IgD-negative memory B cell (primary cell): ENCODE measurements around the gene CDH11. TPM values are rescaled to one million over a fixed set of nuclear protein-coding genes. Genes with fewer than 3 reads are reported as not detected.

Experiments
- H3K27ac Mint-ChIP-seq, 3 donors: one replicate each; pipeline ENCODE4 v1.8.0; 2020 to 2022; ENCODE audit warnings: mild to moderate bottlenecking in 3 of 3, mixed read lengths in 3 of 3, moderate library complexity in 1 of 3
- H3K27me3 Mint-ChIP-seq: one replicate; pipeline ENCODE4 v1.8.0; 2021; ENCODE audit warnings: mixed read lengths
- H3K36me3 Mint-ChIP-seq: one replicate; pipeline ENCODE4 v1.8.0; 2020; ENCODE audit warnings: mild to moderate bottlenecking, mixed read lengths
- H3K4me1 Mint-ChIP-seq, 3 donors: one replicate each; pipeline ENCODE4 v1.8.0; 2020 to 2022; ENCODE audit warnings: mixed read lengths in 3 of 3, mild to moderate bottlenecking in 1 of 3
- H3K4me3 Mint-ChIP-seq, 4 donors: one replicate each; pipeline ENCODE4 v1.8.0; 2020 to 2022; ENCODE audit warnings: mild to moderate bottlenecking in 4 of 4, mixed read lengths in 4 of 4, moderate library complexity in 3 of 4
- H3K9me3 Mint-ChIP-seq, 3 donors: one replicate each; pipeline ENCODE4 v1.8.0; 2020 to 2021; ENCODE audit warnings: mixed read lengths in 3 of 3, mild to moderate bottlenecking in 1 of 3
- polyA plus RNA-seq: library from polyadenylated mRNA; unstranded; fragments of 300-500 nt; fragmentation: Illumina TruSeq; gene quantifications from one replicate; pipeline ENCODE4 v1.2.3, GENCODE V29; 2021

Gene CDH11
- polyA plus RNA-seq, 1 donor from 2014 or later, result not detected

GRCh38 chr16:65069065-65069464, 52.8 kb downstream of the CDH11 start:
- Mint-ChIP-seq H3K4me3 (no peak overlapping the region), H3K4me1 (no peaks in the 10 kb centered on the region), H3K27ac (no peak overlapping the region), H3K9me3 (peaks cover 0 to 10% (median 3%) of the 10 kb centered on the region in 3 donors), H3K27me3 (no peaks in the 10 kb centered on the region), H3K36me3 (no peaks in the 10 kb centered on the region)

DNA sequence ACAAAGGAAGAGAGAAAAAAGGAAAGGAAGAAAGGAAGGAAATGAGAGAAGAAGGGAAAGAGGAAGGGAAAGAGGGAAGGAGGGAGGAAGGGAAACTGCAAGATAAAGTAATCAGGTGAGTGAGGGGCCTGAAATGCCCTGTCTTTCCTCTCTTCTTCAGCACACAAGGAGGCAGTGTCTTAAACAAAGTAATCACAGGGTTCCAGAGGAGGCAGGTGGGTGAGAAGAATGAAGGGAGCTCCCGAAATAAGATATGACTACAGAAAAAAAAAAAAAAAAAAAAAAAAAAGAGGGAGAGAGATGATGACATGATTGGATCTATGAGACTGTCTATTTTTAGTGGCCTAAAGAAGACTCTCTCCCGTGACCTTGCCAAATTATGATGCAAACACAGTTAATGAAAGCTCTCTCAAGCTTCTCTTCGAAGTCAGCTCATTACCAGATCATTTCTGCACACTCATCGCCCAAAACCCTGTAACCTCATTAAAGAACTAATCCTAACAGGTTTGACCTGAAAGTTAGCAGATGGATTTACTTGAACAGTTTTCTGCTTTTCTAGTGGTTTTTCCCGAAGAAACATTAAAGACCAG, 53.6 kb downstream of the CDH11 start:
- Mint-ChIP-seq H3K9me3 (peaks cover 0 to 10% (median 3%) of the 10 kb centered on the region in 3 donors), H3K36me3 (no peaks in the 10 kb centered on the region), H3K27ac (no peak overlapping the region), H3K27me3 (no peaks in the 10 kb centered on the region), H3K4me3 (no peak overlapping the region), H3K4me1 (no peaks in the 10 kb centered on the region)

DNA sequence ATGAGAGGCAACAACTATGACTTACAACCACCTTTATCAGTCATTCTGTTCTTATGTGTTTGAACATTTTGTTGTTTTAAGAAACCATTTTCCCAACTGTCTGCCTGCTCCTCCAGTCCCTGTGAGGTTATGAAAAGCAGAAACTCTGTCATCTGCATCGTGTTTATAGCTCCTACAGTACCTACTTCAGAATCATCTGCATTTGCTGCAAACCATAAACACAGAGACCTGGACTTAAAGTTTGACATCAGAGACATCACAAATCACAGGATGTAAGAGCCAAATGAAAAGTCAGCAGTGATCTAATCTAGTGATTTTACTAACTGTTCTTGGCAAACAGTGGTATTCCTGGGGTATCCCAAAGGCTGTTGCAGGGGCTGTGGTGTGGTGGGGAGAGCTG, 55.2 kb downstream of the CDH11 start:
- no peaks in the 10 kb centered on the region for H3K36me3 Mint-ChIP-seq
- H3K4me1 Mint-ChIP-seq, result no peaks in the 10 kb centered on the region

GRCh38 chr16:65065031-65065430, 56.8 kb downstream of the CDH11 start:
- Mint-ChIP-seq H3K4me3 (no peak overlapping the region), H3K27me3 (no peaks in the 10 kb centered on the region), H3K9me3 (peaks cover 1 to 9% (median 2%) of the 10 kb centered on the region in 3 donors), H3K36me3 (no peaks in the 10 kb centered on the region), H3K4me1 (no peaks in the 10 kb centered on the region), H3K27ac (no peak overlapping the region)

More for the DNA sequence above, 55.2 kb downstream of the CDH11 start:
- peaks cover 2 to 14% (median 3%) of the 10 kb centered on the region in 3 donors for H3K9me3 Mint-ChIP-seq
- H3K27ac Mint-ChIP-seq, result no peak overlapping the region
- H3K4me3 Mint-ChIP-seq, result no peak overlapping the region
- H3K27me3 Mint-ChIP-seq, result no peaks in the 10 kb centered on the region

DNA sequence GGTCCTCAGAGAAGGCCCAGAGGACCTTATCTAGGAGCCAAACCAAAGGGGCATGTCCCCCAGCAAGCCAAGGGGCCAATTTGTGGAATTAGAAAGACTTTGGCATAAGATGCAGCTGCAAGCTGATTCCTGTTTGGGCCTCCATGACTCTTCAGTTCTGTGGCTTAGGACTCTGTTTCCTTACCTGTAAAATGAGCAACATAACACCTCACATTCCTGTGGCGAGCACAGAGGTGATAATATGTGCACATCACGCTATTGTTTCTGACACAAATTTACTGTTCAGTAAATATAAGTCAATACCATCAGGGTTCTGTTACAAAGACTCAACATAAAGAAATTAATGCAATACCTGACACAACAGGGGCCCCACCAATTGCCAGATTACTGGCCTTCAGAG, 57.7 kb downstream of the CDH11 start:
- Mint-ChIP-seq H3K27ac (no peak overlapping the region), H3K36me3 (no peaks in the 10 kb centered on the region), H3K4me3 (no peak overlapping the region), H3K27me3 (no peaks in the 10 kb centered on the region), H3K9me3 (peaks cover 1 to 6% (median 2%) of the 10 kb centered on the region in 3 donors), H3K4me1 (no peaks in the 10 kb centered on the region)

DNA sequence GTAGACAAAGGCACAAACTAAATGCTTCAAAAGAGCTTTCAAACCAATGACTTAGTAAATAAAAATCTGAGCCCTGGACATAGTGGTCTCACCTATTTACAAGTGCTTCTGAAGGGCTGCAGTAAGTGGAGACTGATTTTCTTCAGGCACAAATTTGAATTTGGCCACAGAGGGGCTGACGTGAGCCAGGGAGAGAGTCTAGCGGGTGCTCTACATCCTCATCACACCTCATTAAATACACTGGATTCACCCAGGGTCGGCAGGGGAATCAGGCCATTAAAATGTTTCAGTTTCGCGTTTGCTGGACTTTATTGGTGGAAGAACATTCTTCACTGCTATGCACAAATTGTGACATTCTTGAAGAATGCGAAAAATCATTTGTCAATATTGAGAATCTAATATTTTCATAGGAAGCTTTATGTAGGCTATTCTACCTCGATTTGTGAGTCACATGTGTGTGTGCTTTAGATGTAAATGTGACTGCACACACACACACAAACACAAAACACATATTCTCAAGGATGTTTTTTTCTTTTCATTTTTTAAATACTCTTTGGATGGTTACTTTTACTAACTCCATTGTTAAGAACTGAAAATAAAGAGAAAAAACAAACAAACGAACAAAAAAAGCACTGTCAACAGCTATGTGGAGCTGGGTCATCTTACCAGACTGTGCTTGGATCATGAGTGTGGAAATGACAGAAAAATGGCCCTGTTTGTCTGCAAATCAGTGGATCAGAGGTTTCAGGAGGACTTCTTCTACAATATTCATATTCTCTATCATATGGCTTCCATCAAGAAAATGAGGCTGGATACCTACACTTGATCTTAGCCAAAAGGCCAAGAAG, 58.9 kb downstream of the CDH11 start:
- Mint-ChIP-seq H3K36me3 (no peaks in the 10 kb centered on the region), H3K4me3 (no peak overlapping the region), H3K27me3 (no peaks in the 10 kb centered on the region), H3K4me1 (no peaks in the 10 kb centered on the region), H3K27ac (no peak overlapping the region), H3K9me3 (peaks cover 0 to 4% (median 2%) of the 10 kb centered on the region in 3 donors)

GRCh38 chr16:65061935-65062518, 59.8 kb downstream of the CDH11 start:
- no peaks in the 10 kb centered on the region for H3K4me1 Mint-ChIP-seq
- no peaks in the 10 kb centered on the region for H3K36me3 Mint-ChIP-seq
- no peaks in the 10 kb centered on the region for H3K27me3 Mint-ChIP-seq
- no peak overlapping the region for H3K27ac Mint-ChIP-seq
- H3K9me3 Mint-ChIP-seq, result peaks cover 3 to 6% (median 4%) of the 10 kb centered on the region in 3 donors
- no peak overlapping the region for H3K4me3 Mint-ChIP-seq

DNA sequence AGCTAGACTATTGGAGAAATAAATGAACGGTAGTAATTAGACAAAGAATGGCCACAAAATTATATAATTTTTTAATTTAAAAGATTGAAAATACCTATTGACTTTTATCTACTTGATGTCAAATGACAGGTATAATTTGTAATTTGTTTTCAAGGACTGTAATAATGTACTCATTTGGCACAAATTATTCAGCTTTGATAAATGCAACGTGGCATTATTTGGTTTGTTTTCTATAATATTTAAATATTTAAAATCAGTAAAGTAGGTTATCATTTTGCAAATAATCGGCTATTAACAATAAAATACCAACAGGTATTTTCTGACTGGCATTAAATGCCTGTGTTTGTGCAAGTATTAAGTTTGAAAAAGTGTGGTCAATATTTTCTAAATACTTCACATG, 60.6 kb downstream of the CDH11 start:
- Mint-ChIP-seq H3K36me3 (no peaks in the 10 kb centered on the region), H3K4me3 (no peak overlapping the region), H3K27ac (no peak overlapping the region), H3K9me3 (peaks cover 3 to 6% (median 4%) of the 10 kb centered on the region in 3 donors), H3K4me1 (no peaks in the 10 kb centered on the region), H3K27me3 (no peaks in the 10 kb centered on the region)

- peaks cover 3 to 6% (median 4%) of the 10 kb centered on the region in 3 donors for H3K9me3 Mint-ChIP-seq
- H3K27me3 Mint-ChIP-seq, result no peaks in the 10 kb centered on the region
- H3K4me3 Mint-ChIP-seq, result no peak overlapping the region
- H3K27ac Mint-ChIP-seq, result no peak overlapping the region
- H3K36me3 Mint-ChIP-seq, result no peaks in the 10 kb centered on the region
- H3K4me1 Mint-ChIP-seq, result no peaks in the 10 kb centered on the region
These were observed 62.4 kb downstream of the CDH11 start for GRCh38 chr16:65059406-65059980.

DNA sequence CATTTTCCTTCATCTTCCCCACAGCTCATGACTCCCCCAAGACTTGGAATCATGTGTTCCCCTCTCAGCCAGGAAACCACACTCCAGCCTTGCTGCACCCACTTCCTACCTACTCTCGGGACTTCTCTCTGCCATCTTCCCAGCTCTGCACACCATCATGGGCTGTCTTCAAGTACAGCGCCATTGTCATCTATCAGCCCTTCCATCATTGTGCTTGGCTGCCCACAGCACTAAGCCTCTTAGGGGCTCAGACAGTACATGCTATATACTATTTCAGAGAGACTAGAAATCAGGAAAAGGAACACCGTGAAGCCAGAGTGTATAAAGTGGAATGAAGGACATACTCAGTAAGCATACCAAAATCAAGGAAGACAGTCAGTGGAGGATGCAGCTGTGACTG, 64.7 kb downstream of the CDH11 start:
- Mint-ChIP-seq H3K4me1 (no peaks in the 10 kb centered on the region), H3K27me3 (no peaks in the 10 kb centered on the region), H3K36me3 (no peaks in the 10 kb centered on the region), H3K9me3 (peaks cover 8 to 11% (median 8%) of the 10 kb centered on the region in 3 donors), H3K27ac (no peak overlapping the region), H3K4me3 (no peak overlapping the region)

DNA sequence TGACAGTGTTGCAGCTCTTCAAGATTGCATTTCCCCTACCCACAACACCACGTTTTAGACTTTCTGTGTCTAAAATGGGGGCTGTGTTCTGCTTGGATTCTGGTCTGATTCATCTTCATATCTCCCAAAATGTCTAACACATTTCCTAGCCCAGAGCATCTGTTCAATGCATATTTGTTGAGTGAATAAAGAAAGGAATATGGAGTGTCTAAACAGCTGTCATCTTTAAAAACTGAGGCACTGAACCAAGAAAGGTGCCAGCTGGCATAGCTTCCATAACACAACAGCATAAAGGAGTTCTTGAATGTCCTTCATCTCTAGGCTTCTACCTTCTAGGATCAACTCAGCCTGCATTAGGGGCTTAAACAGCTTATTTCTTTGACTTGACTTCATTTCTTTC, 67.4 kb downstream of the CDH11 start:
- peaks cover 9 to 11% (median 10%) of the 10 kb centered on the region in 3 donors for H3K9me3 Mint-ChIP-seq
- H3K4me3 Mint-ChIP-seq, result no peak overlapping the region
- no peaks in the 10 kb centered on the region for H3K4me1 Mint-ChIP-seq
- no peaks in the 10 kb centered on the region for H3K36me3 Mint-ChIP-seq
- no peaks in the 10 kb centered on the region for H3K27me3 Mint-ChIP-seq
- no peak overlapping the region for H3K27ac Mint-ChIP-seq

DNA sequence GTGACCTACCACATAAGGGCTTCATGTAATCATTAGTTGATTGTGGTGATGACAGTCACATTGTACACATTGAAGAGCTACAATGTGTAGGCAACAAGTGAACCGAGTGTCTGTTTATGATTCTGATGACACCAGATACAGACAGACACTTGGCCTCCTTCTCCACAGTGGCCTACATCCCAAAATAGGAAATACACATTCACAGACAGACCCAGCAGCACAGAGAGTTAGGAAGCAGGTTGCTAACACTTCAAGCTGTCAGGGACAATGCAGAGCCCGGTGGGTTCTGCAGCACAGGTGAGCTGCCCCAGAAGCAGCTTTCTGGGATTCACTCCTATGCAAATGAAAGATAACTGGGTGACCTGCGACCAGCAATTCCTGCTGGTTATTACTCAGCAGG, 72.2 kb downstream of the CDH11 start:
- H3K27ac Mint-ChIP-seq, result no peak overlapping the region
- peaks cover 11 to 13% (median 11%) of the 10 kb centered on the region in 3 donors for H3K9me3 Mint-ChIP-seq
- no peaks in the 10 kb centered on the region for H3K27me3 Mint-ChIP-seq
- H3K4me3 Mint-ChIP-seq, result no peak overlapping the region
- H3K36me3 Mint-ChIP-seq, result no peaks in the 10 kb centered on the region
- no peaks in the 10 kb centered on the region for H3K4me1 Mint-ChIP-seq

GRCh38 chr16:65045961-65046360, 75.9 kb downstream of the CDH11 start:
- H3K9me3 Mint-ChIP-seq, result peaks cover 7 to 12% (median 7%) of the 10 kb centered on the region in 3 donors
- no peaks in the 10 kb centered on the region for H3K27me3 Mint-ChIP-seq
- H3K4me3 Mint-ChIP-seq, result no peak overlapping the region
- no peak overlapping the region for H3K27ac Mint-ChIP-seq
- no peaks in the 10 kb centered on the region for H3K4me1 Mint-ChIP-seq
- H3K36me3 Mint-ChIP-seq, result no peaks in the 10 kb centered on the region

GRCh38 chr16:65044873-65045272, 77.0 kb downstream of the CDH11 start:
- Mint-ChIP-seq H3K27ac (no peak overlapping the region), H3K9me3 (peaks cover 4 to 13% (median 7%) of the 10 kb centered on the region in 3 donors), H3K4me3 (no peak overlapping the region), H3K36me3 (no peaks in the 10 kb centered on the region), H3K27me3 (no peaks in the 10 kb centered on the region), H3K4me1 (no peaks in the 10 kb centered on the region)

DNA sequence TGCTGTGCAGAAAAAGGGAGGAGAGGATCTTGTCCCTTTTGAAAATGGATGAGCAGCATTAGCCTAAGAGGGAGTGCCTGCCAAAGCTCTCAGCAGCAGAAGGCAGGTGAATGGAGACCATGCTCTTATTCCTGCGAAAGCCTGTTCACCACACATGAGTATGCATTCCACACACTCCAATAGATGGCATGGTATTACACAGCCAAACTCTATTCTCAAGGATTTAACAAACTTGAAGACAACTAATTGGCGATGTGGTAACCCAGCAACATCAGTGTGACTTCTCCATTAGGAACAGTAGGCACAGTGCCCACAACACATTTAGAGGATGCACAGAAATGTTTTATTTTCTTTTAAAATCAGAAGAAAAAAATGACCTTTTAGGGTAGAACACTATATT, 77.8 kb downstream of the CDH11 start:
- Mint-ChIP-seq H3K27me3 (no peaks in the 10 kb centered on the region), H3K4me1 (no peaks in the 10 kb centered on the region), H3K27ac (no peak overlapping the region), H3K4me3 (no peak overlapping the region), H3K9me3 (peaks cover 4 to 14% (median 7%) of the 10 kb centered on the region in 3 donors), H3K36me3 (no peaks in the 10 kb centered on the region)
